ENCODE data around the gene TNS4. TPM values are rescaled to one million over a fixed set of nuclear protein-coding genes. Genes with fewer than 3 reads are reported as not detected.

Gene TNS4
- total RNA-seq, 1 donor from 2014 or later: not detected

DNA sequence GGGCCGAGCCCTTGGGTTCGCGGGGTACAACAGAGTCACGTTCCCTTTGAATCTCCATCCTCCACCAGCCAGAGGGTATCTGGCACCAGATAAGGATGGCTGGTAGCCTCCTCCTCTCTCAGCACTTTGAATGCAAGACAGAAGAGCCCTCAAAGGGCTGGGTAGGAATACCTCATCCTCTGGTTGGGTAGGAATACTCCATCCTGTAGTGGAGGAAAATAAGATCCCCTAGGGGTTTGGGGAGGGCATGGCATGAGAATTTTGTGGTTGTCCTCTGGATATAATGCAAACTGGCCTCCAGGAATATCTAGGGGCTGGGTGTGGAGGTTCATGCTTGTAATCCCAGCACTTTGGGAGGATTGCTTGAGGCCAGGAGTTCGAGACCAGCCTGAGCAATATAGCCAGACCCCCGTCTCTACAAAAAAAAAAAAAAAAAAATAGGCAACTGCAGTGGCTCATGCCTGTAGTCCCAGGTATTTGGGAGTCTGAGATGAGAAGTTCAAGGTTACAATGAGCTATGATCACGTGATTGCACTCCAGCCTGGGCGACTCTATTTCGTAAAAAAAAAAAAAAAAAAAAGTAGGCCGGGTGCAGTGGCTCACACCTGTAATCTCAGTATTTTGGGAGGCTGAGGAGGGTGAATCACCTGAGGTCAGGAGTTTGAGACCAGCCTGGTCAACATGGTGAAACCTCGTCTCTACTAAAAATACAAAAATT, 55.5 kb downstream of the TNS4 start:
- peaks cover 64% of the 10 kb centered on the region for H4K20me1 ChIP-seq (ENCODE audit: insufficient read depth, low read length)
- peak overlapping the region; percentile 48 for H3K27ac ChIP-seq (ENCODE audit: low read depth, low read length)
- peaks cover 64% of the 10 kb centered on the region for H3K79me2 ChIP-seq (ENCODE audit: insufficient read depth, low read length)
- H3K4me2 ChIP-seq (ENCODE audit: low read length): peak overlapping the region; percentile 93
- H3K9ac ChIP-seq (ENCODE audit: low read length): peak overlapping the region; percentile 88
- H3K27me3 ChIP-seq (ENCODE audit: insufficient read depth, low read length): no peaks in the 10 kb centered on the region
- no peak for TF ChIP-seq EZH2 (IDR thresholded peaks at IDR 0.05; ENCODE audit: insufficient read depth, low read length)
- TF ChIP-seq, protein P1, sequence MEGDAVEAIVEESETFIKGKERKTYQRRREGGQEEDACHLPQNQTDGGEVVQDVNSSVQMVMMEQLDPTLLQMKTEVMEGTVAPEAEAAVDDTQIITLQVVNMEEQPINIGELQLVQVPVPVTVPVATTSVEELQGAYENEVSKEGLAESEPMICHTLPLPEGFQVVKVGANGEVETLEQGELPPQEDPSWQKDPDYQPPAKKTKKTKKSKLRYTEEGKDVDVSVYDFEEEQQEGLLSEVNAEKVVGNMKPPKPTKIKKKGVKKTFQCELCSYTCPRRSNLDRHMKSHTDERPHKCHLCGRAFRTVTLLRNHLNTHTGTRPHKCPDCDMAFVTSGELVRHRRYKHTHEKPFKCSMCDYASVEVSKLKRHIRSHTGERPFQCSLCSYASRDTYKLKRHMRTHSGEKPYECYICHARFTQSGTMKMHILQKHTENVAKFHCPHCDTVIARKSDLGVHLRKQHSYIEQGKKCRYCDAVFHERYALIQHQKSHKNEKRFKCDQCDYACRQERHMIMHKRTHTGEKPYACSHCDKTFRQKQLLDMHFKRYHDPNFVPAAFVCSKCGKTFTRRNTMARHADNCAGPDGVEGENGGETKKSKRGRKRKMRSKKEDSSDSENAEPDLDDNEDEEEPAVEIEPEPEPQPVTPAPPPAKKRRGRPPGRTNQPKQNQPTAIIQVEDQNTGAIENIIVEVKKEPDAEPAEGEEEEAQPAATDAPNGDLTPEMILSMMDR (IDR thresholded peaks at IDR 0.05; ENCODE audit: insufficient read depth, low read depth, low read length): no peak
- peak overlapping the region; percentile 75 for H3K27ac Mint-ChIP-seq (ENCODE audit: unreplicated experiment)
- peak overlapping the region; percentile 82 for H3K4me3 ChIP-seq (ENCODE audit: insufficient read depth, low read depth, low read length)
- peaks cover 21% of the 10 kb centered on the region for H3K4me1 ChIP-seq (ENCODE audit: insufficient read depth, low read length)
- DNase-seq (ENCODE audit: low read depth): no peak
- no peaks in the 10 kb centered on the region for H3K9me3 Mint-ChIP-seq (ENCODE audit: unreplicated experiment)
- H3K36me3 ChIP-seq (ENCODE audit: insufficient read depth, low read length): no peaks in the 10 kb centered on the region
- H3K9me3 ChIP-seq (ENCODE audit: insufficient read depth, low read depth, low read length): no peaks in the 10 kb centered on the region
- H3K36me3 Mint-ChIP-seq (ENCODE audit: low read depth, unreplicated experiment): peaks cover 1% of the 10 kb centered on the region
- peaks cover 17% of the 10 kb centered on the region for H3K4me1 Mint-ChIP-seq (ENCODE audit: low read depth, unreplicated experiment)
- H3K27me3 Mint-ChIP-seq (ENCODE audit: low read depth, unreplicated experiment): no peaks in the 10 kb centered on the region
- peak overlapping the region; percentile 85 for H3K4me3 Mint-ChIP-seq (ENCODE audit: unreplicated experiment)
- H2AFZ ChIP-seq (ENCODE audit: low read depth, low read length): no peak overlapping the region
- FAIRE-seq: no peak

DNA sequence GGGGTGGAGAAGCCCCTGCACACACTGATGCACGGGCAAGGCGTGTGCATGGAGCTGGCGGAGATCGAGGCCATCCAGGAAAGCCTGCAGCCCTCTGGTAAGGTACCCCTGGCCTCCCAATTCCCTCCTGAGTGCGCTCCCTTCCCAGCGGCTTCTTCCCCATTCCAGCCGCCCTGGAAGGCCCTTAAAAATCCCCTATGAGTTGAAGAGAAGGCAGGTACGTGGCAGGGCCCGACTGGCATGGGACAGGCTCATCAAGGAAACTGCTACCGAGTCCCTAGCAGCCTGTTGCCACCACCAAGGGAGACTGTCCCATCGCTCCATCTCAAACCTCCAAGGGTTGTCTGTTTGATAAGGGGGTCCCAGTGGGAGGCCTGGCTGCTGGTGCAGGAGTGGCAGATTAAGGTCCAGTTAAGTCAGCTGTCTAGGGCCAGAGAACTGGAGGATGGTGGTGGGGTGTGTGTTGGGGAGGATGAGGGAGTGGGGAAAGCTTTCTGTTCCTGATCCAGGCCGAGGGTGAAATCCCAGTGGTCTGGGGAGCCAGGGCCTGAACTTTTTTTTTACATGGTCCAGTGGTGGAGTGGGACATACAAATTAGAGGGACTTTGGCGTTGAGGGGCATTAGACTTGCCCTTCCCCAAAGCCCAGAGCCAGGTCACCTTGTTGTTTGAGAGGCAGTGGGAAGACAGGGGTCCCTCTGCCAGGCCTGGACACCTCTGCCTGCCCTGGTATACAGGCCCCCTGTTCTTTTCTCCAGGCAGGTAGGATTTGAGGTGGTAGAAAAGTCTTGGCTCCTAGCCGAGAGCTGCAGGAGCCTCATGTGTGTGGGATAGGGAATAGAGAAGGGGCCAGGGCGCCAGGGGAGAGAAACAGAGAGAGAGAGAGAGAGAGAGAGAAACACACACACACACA, 57.2 kb downstream of the TNS4 start:
- Histone ChIP-seq H4K20me1 (ENCODE audit: insufficient read depth, low read length) (peaks cover 51% of the 10 kb centered on the region), H3K79me2 (ENCODE audit: insufficient read depth, low read length) (peaks cover 53% of the 10 kb centered on the region)
- DNase-seq (ENCODE audit: low read depth): no peak

More for the DNA sequence above, 57.2 kb downstream of the TNS4 start:
- no peak for FAIRE-seq
- peak overlapping the region; percentile 88 for H3K9ac ChIP-seq (ENCODE audit: low read length)
- H3K27me3 ChIP-seq (ENCODE audit: insufficient read depth, low read length): no peaks in the 10 kb centered on the region
- Mint-ChIP-seq H3K9me3 (ENCODE audit: unreplicated experiment) (no peaks in the 10 kb centered on the region), H3K36me3 (ENCODE audit: low read depth, unreplicated experiment) (no peaks in the 10 kb centered on the region), H3K27me3 (ENCODE audit: low read depth, unreplicated experiment) (peaks cover 6% of the 10 kb centered on the region), H3K27ac (ENCODE audit: unreplicated experiment) (peak overlapping the region; percentile 84), H3K4me3 (ENCODE audit: unreplicated experiment) (peak overlapping the region; percentile 85), H3K4me1 (ENCODE audit: low read depth, unreplicated experiment) (peaks cover 14% of the 10 kb centered on the region)
- H3K4me1 ChIP-seq (ENCODE audit: insufficient read depth, low read length): peaks cover 21% of the 10 kb centered on the region
- H2AFZ ChIP-seq (ENCODE audit: low read depth, low read length): peak overlapping the region; percentile 59
- peak overlapping the region; percentile 48 for H3K27ac ChIP-seq (ENCODE audit: low read depth, low read length)
- no peaks in the 10 kb centered on the region for H3K9me3 ChIP-seq (ENCODE audit: insufficient read depth, low read depth, low read length)
- TF ChIP-seq EZH2 (IDR thresholded peaks at IDR 0.05; ENCODE audit: insufficient read depth, low read length): no peak
- TF ChIP-seq, protein P1 (IDR thresholded peaks at IDR 0.05; ENCODE audit: insufficient read depth, low read depth, low read length): no peak
- peak overlapping the region; percentile 82 for H3K4me3 ChIP-seq (ENCODE audit: insufficient read depth, low read depth, low read length)
- peak overlapping the region; percentile 93 for H3K4me2 ChIP-seq (ENCODE audit: low read length)
- H3K36me3 ChIP-seq (ENCODE audit: insufficient read depth, low read length): no peaks in the 10 kb centered on the region

Measured in astrocyte (in vitro differentiated cells and primary cell).